ENCODE results near the gene QDPR.

Gene QDPR

GRCh38 chr4:17489721-17490120, 22.2 kb downstream of the QDPR start:
- H3K4me1 ChIP-seq (ENCODE audit: insufficient read depth, low read length), result peaks cover 8% of the 10 kb centered on the region
- H3K36me3 ChIP-seq (ENCODE audit: insufficient read depth, low read length), result peaks cover 56% of the 10 kb centered on the region
- H3K9ac ChIP-seq (ENCODE audit: low read depth, low read length), result no peak overlapping the region
- H3K9me3 ChIP-seq (ENCODE audit: insufficient read depth, low read depth, low read length), result no peaks in the 10 kb centered on the region
- H3K27me3 ChIP-seq (ENCODE audit: insufficient read depth, low read length), result no peaks in the 10 kb centered on the region
- 96% methylated on average over 8 of the region's 8 CpGs for WGBS
- H3K27ac ChIP-seq (ENCODE audit: low read depth, low read length), result no peak overlapping the region
- H3K4me3 ChIP-seq (ENCODE audit: low read length), result no peak overlapping the region

- 97% methylated on average over 5 of the region's 5 CpGs for WGBS
- Histone ChIP-seq H3K4me3 (ENCODE audit: low read length) (no peak overlapping the region), H3K9ac (ENCODE audit: low read depth, low read length) (no peak overlapping the region), H3K27me3 (ENCODE audit: insufficient read depth, low read length) (no peaks in the 10 kb centered on the region), H3K27ac (ENCODE audit: low read depth, low read length) (no peak overlapping the region), H3K4me1 (ENCODE audit: insufficient read depth, low read length) (peaks cover 3% of the 10 kb centered on the region; the same call in 1 of the 2 replicates), H3K9me3 (ENCODE audit: insufficient read depth, low read depth, low read length) (no peaks in the 10 kb centered on the region), H3K36me3 (ENCODE audit: insufficient read depth, low read length) (peaks cover 56% of the 10 kb centered on the region)
Measured at GRCh38 chr4:17489123-17489522, 22.8 kb downstream of the QDPR start.

GRCh38 chr4:17482716-17483115, 29.2 kb downstream of the QDPR start:
- H3K36me3 ChIP-seq (ENCODE audit: insufficient read depth, low read length), result peaks cover 14% of the 10 kb centered on the region
- no peak overlapping the region for H3K27ac ChIP-seq (ENCODE audit: low read depth, low read length)
- H3K4me1 ChIP-seq (ENCODE audit: insufficient read depth, low read length), result no peaks in the 10 kb centered on the region
- no peaks in the 10 kb centered on the region for H3K9me3 ChIP-seq (ENCODE audit: insufficient read depth, low read depth, low read length)
- H3K4me3 ChIP-seq (ENCODE audit: low read length), result no peak overlapping the region
- no peak overlapping the region for H3K9ac ChIP-seq (ENCODE audit: low read depth, low read length)
- H3K27me3 ChIP-seq (ENCODE audit: insufficient read depth, low read length), result no peaks in the 10 kb centered on the region
- WGBS, result 96% methylated on average over 2 of the region's 2 CpGs

GRCh38 chr4:17480955-17481354, 30.9 kb downstream of the QDPR start:
- Histone ChIP-seq H3K27me3 (ENCODE audit: insufficient read depth, low read length) (no peaks in the 10 kb centered on the region), H3K9ac (ENCODE audit: low read depth, low read length) (no peak overlapping the region), H3K36me3 (ENCODE audit: insufficient read depth, low read length) (peaks cover under 1% of the 10 kb centered on the region; the same call in 1 of the 2 replicates), H3K9me3 (ENCODE audit: insufficient read depth, low read depth, low read length) (no peaks in the 10 kb centered on the region), H3K27ac (ENCODE audit: low read depth, low read length) (no peak overlapping the region), H3K4me1 (ENCODE audit: insufficient read depth, low read length) (no peaks in the 10 kb centered on the region), H3K4me3 (ENCODE audit: low read length) (no peak overlapping the region)
- 93% methylated on average over 2 of the region's 2 CpGs for WGBS

- H3K4me1 ChIP-seq (ENCODE audit: insufficient read depth, low read length), result no peaks in the 10 kb centered on the region
- no peaks in the 10 kb centered on the region for H3K27me3 ChIP-seq (ENCODE audit: insufficient read depth, low read length)
- no peaks in the 10 kb centered on the region for H3K9me3 ChIP-seq (ENCODE audit: insufficient read depth, low read depth, low read length)
- H3K36me3 ChIP-seq (ENCODE audit: insufficient read depth, low read length), result no peaks in the 10 kb centered on the region
- H3K27ac ChIP-seq (ENCODE audit: low read depth, low read length), result no peak overlapping the region
- H3K9ac ChIP-seq (ENCODE audit: low read depth, low read length), result no peak overlapping the region
- WGBS, result 95% methylated on average over 7 of the region's 7 CpGs
- H3K4me3 ChIP-seq (ENCODE audit: low read length), result no peak overlapping the region
Measured at GRCh38 chr4:17480210-17480927, 31.5 kb downstream of the QDPR start.

- H3K4me1 ChIP-seq (ENCODE audit: insufficient read depth, low read length), result no peaks in the 10 kb centered on the region
Measured at GRCh38 chr4:17477774-17478472, 34.0 kb downstream of the QDPR start.

GRCh38 chr4:17476853-17477252, 35.0 kb downstream of the QDPR start:
- Histone ChIP-seq H3K4me1 (ENCODE audit: insufficient read depth, low read length) (no peaks in the 10 kb centered on the region), H3K27ac (ENCODE audit: low read depth, low read length) (no peak overlapping the region), H3K27me3 (ENCODE audit: insufficient read depth, low read length) (no peaks in the 10 kb centered on the region), H3K36me3 (ENCODE audit: insufficient read depth, low read length) (no peaks in the 10 kb centered on the region), H3K9ac (ENCODE audit: low read depth, low read length) (no peak overlapping the region), H3K4me3 (ENCODE audit: low read length) (no peak overlapping the region), H3K9me3 (ENCODE audit: insufficient read depth, low read depth, low read length) (no peaks in the 10 kb centered on the region)
- 88% methylated on average over 2 of the region's 3 CpGs for WGBS

More at GRCh38 chr4:17477774-17478472, 34.0 kb downstream of the QDPR start:
- 91% methylated on average over 8 of the region's 9 CpGs for WGBS
- H3K9ac ChIP-seq (ENCODE audit: low read depth, low read length), result no peak overlapping the region
- no peaks in the 10 kb centered on the region for H3K36me3 ChIP-seq (ENCODE audit: insufficient read depth, low read length)
- no peak overlapping the region for H3K27ac ChIP-seq (ENCODE audit: low read depth, low read length)
- no peaks in the 10 kb centered on the region for H3K27me3 ChIP-seq (ENCODE audit: insufficient read depth, low read length)
- H3K4me3 ChIP-seq (ENCODE audit: low read length), result no peak overlapping the region
- no peaks in the 10 kb centered on the region for H3K9me3 ChIP-seq (ENCODE audit: insufficient read depth, low read depth, low read length)

- no peaks in the 10 kb centered on the region for H3K27me3 ChIP-seq (ENCODE audit: insufficient read depth, low read length)
- H3K9me3 ChIP-seq (ENCODE audit: insufficient read depth, low read depth, low read length), result no peaks in the 10 kb centered on the region
- no peak overlapping the region for H3K27ac ChIP-seq (ENCODE audit: low read depth, low read length)
- H3K36me3 ChIP-seq (ENCODE audit: insufficient read depth, low read length), result no peaks in the 10 kb centered on the region
- H3K4me3 ChIP-seq (ENCODE audit: low read length), result no peak overlapping the region
- no peaks in the 10 kb centered on the region for H3K4me1 ChIP-seq (ENCODE audit: insufficient read depth, low read length)
- H3K9ac ChIP-seq (ENCODE audit: low read depth, low read length), result no peak overlapping the region
Measured at GRCh38 chr4:17475481-17475880, 36.4 kb downstream of the QDPR start.

- Histone ChIP-seq H3K9ac (ENCODE audit: low read depth, low read length) (no peak overlapping the region), H3K27me3 (ENCODE audit: insufficient read depth, low read length) (no peaks in the 10 kb centered on the region), H3K4me3 (ENCODE audit: low read length) (no peak overlapping the region), H3K36me3 (ENCODE audit: insufficient read depth, low read length) (no peaks in the 10 kb centered on the region), H3K4me1 (ENCODE audit: insufficient read depth, low read length) (no peaks in the 10 kb centered on the region), H3K27ac (ENCODE audit: low read depth, low read length) (no peak overlapping the region), H3K9me3 (ENCODE audit: insufficient read depth, low read depth, low read length) (no peaks in the 10 kb centered on the region)
- 91% methylated on average over 8 of the region's 11 CpGs for WGBS
Measured at GRCh38 chr4:17469931-17470674, 41.8 kb downstream of the QDPR start.

GRCh38 chr4:17468619-17469221, 43.2 kb downstream of the QDPR start:
- H3K9ac ChIP-seq (ENCODE audit: low read depth, low read length), result no peak overlapping the region
- no peak overlapping the region for H3K27ac ChIP-seq (ENCODE audit: low read depth, low read length)
- no peak overlapping the region for H3K4me3 ChIP-seq (ENCODE audit: low read length)
- no peaks in the 10 kb centered on the region for H3K27me3 ChIP-seq (ENCODE audit: insufficient read depth, low read length)
- WGBS, result 60% methylated on average over 9 of the region's 9 CpGs
- no peaks in the 10 kb centered on the region for H3K9me3 ChIP-seq (ENCODE audit: insufficient read depth, low read depth, low read length)
- no peaks in the 10 kb centered on the region for H3K4me1 ChIP-seq (ENCODE audit: insufficient read depth, low read length)
- H3K36me3 ChIP-seq (ENCODE audit: insufficient read depth, low read length), result no peaks in the 10 kb centered on the region

- H3K4me3 ChIP-seq (ENCODE audit: low read length), result no peak overlapping the region
- no peaks in the 10 kb centered on the region for H3K36me3 ChIP-seq (ENCODE audit: insufficient read depth, low read length)
- 91% methylated on average over 1 of the region's 1 CpG for WGBS
- H3K9ac ChIP-seq (ENCODE audit: low read depth, low read length), result no peak overlapping the region
- H3K27me3 ChIP-seq (ENCODE audit: insufficient read depth, low read length), result no peaks in the 10 kb centered on the region
- H3K9me3 ChIP-seq (ENCODE audit: insufficient read depth, low read depth, low read length), result no peaks in the 10 kb centered on the region
- no peaks in the 10 kb centered on the region for H3K4me1 ChIP-seq (ENCODE audit: insufficient read depth, low read length)
- no peak overlapping the region for H3K27ac ChIP-seq (ENCODE audit: low read depth, low read length)
Measured at GRCh38 chr4:17463606-17464005, 48.3 kb downstream of the QDPR start.
